KMS-11 (cell line): Measurements from ENCODE around the gene CERS6.

Source experiments
- H2AFZ ChIP-seq: fragments of 200-600 bp; sonication (generic); 2 replicates; pipeline ENCODE4 v1.6.1; 2016; ENCODE audit warnings: antibody characterized with exemption, mixed run types, low read depth
- H3K27ac ChIP-seq: fragments of 200-600 bp; sonication (generic); 2 replicates; pipeline ENCODE4 v1.6.1; 2016; ENCODE audit warnings: mild to moderate bottlenecking, mixed run types
- H3K27me3 ChIP-seq: fragments of 200-600 bp; sonication (generic); 2 replicates; pipeline ENCODE4 v1.6.1; 2017; ENCODE audit warnings: mild to moderate bottlenecking, low read depth, mixed run types, moderate library complexity; ENCODE audit not compliant: insufficient read depth
- H3K36me3 ChIP-seq: fragments of 200-600 bp; sonication (generic); 2 replicates; pipeline ENCODE4 v1.6.1; 2017; ENCODE audit warnings: mild to moderate bottlenecking, mixed run types; ENCODE audit not compliant: insufficient read depth
- H3K4me1 ChIP-seq: fragments of 200-600 bp; sonication (generic); 2 replicates; pipeline ENCODE4 v1.6.1; 2016; ENCODE audit warnings: mild to moderate bottlenecking, low read depth, mixed run types; ENCODE audit not compliant: poor library complexity, severe bottlenecking
- H3K4me2 ChIP-seq: fragments of 200-600 bp; sonication (generic); 2 replicates; pipeline ENCODE4 v1.7.0; 2016; ENCODE audit warnings: mild to moderate bottlenecking, mixed run types
- H3K4me3 ChIP-seq: fragments of 200-600 bp; sonication (generic); IDR thresholded peaks from 2 replicates; pipeline ENCODE4 v1.6.1; 2017; ENCODE audit warnings: low read depth, low read length, mixed read lengths; ENCODE audit not compliant: insufficient read depth
- H3K79me2 ChIP-seq: fragments of 200-600 bp; sonication (generic); 2 replicates; pipeline ENCODE4 v1.6.1; 2016; ENCODE audit warnings: low read depth, mixed run types; ENCODE audit not compliant: insufficient read depth
- H3K9ac ChIP-seq: fragments of 200-600 bp; sonication (generic); 2 replicates; pipeline ENCODE4 v1.6.1; 2016; ENCODE audit warnings: mild to moderate bottlenecking, mixed run types
- H4K20me1 ChIP-seq: fragments of 200-600 bp; sonication (generic); 2 replicates; pipeline ENCODE4 v1.6.1; 2016; ENCODE audit warnings: mild to moderate bottlenecking, mixed run types; ENCODE audit not compliant: insufficient read depth
- TF ChIP-seq, protein P1 (sequence below): fragments of 200-600 bp; sonication (generic); conservative IDR thresholded peaks from 2 replicates; pipeline ENCODE4 v1.6.1; 2017; ENCODE audit warnings: low read depth, mild to moderate bottlenecking, antibody characterized with exemption, low read length, moderate library complexity, mixed read lengths

The CERS6 gene

DNA sequence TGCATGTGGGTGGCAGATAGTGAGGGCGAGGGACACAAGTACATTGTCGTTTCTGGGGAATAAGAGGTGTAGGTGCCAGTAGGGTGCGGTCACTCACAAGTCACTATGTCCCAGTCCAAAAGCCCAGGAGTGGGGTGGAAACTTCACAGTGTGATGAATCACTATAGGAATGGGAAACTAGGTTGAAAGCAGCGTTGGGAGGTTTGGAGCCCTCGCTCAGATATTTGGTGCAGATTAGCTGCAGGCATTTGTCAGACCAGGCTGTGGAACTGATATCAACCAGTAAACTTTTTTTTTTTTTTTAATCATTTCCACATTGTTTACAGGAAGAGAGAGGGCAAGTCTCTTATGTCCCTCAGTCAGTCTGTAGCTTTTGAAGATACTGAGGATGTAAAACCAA lies 121.8 kb downstream of the CERS6 start:
- H3K36me3 ChIP-seq = no peaks in the 10 kb centered on the region
- no peak overlapping the region for H3K27ac ChIP-seq
- no peaks in the 10 kb centered on the region for H3K27me3 ChIP-seq
- no peaks in the 10 kb centered on the region for H3K79me2 ChIP-seq
- H3K9ac ChIP-seq = no peak overlapping the region
- no peaks in the 10 kb centered on the region for H4K20me1 ChIP-seq
- no peak overlapping the region for H3K4me2 ChIP-seq
- no peak overlapping the region for H2AFZ ChIP-seq
- peaks cover 23% of the 10 kb centered on the region for H3K4me1 ChIP-seq
- TF ChIP-seq, protein P1, sequence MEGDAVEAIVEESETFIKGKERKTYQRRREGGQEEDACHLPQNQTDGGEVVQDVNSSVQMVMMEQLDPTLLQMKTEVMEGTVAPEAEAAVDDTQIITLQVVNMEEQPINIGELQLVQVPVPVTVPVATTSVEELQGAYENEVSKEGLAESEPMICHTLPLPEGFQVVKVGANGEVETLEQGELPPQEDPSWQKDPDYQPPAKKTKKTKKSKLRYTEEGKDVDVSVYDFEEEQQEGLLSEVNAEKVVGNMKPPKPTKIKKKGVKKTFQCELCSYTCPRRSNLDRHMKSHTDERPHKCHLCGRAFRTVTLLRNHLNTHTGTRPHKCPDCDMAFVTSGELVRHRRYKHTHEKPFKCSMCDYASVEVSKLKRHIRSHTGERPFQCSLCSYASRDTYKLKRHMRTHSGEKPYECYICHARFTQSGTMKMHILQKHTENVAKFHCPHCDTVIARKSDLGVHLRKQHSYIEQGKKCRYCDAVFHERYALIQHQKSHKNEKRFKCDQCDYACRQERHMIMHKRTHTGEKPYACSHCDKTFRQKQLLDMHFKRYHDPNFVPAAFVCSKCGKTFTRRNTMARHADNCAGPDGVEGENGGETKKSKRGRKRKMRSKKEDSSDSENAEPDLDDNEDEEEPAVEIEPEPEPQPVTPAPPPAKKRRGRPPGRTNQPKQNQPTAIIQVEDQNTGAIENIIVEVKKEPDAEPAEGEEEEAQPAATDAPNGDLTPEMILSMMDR = no peak
- no peak overlapping the region for H3K4me3 ChIP-seq

DNA sequence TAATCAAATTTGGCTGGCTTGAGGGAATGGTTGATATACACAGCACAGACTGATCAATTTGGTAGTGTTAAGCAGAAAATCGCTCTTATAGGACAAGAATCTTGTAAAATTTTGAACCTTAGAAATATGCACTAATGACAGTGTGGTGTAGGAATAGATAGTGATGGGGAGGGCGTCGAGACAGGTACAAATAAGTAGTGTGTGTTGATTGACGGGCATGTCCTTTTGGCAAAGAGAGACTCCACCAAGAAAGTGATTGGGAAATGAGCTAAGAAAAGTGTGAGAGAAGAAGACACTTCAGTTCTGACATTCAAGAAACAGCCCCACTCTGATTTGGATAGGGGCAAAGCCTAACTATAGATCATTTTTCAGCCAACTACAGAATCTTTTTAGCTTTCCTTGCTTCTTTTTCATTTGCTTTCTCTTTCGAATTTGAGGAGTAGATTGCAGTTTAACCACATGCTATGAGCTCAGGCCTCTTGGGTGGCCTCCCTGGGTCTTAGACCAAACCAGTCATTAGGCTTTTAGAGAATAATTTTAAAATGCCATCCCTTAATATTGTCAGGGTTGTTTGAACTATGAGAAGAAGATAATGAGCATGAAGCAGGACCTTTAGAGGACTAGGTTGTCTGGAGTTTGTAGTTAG lies 127.1 kb downstream of the CERS6 start:
- peaks cover 21% of the 10 kb centered on the region for H3K4me1 ChIP-seq
- H3K4me2 ChIP-seq = peak overlapping the region; percentile 41; the same call in 1 of the 2 replicates
- H4K20me1 ChIP-seq = no peaks in the 10 kb centered on the region
- H3K27me3 ChIP-seq = no peaks in the 10 kb centered on the region
- H3K27ac ChIP-seq = no peak overlapping the region
- H3K36me3 ChIP-seq = no peaks in the 10 kb centered on the region
- no peak overlapping the region for H2AFZ ChIP-seq
- TF ChIP-seq, protein P1 = no peak
- no peak overlapping the region for H3K9ac ChIP-seq
- H3K79me2 ChIP-seq = no peaks in the 10 kb centered on the region
- no peak overlapping the region for H3K4me3 ChIP-seq

DNA sequence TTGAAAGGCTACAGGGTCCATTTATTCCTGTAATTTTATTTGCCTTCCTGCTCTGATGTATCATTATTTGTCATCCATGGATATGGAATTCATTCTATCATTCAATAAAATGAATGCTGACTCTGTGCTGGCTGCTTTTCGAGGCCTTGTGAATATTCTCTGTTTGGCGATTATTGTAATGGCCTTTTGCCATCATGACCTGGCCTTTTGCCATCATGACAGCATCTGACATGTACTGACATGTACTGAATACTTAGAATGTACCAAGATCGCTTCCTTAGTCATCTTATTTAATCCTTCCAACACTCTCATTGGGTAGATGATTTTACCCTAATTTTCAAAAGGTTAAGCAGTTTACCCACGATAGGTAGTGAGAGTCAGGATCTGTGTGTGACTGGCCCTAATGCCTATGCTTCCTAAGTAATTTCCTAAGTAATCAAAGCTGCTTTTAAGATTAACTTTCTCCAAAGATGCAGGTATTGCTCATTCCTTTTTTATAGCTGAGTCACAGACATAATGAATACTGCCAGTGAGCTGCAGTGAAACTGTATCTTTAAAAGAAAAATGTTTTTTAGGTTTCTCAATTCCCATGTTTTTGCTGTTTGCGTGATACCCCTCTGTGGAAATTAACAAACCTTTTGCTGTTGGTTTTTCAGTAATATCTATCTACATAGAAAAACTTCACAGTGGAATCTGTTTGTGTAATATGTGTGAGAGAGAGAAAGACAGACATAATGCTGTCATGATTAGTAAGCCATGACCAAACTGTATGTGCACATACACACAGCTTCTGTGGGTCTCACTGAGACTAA lies 127.8 kb downstream of the CERS6 start:
- no peaks in the 10 kb centered on the region for H3K36me3 ChIP-seq
- H3K4me3 ChIP-seq = no peak overlapping the region
- no peak overlapping the region for H3K9ac ChIP-seq
- no peaks in the 10 kb centered on the region for H3K27me3 ChIP-seq
- H4K20me1 ChIP-seq = no peaks in the 10 kb centered on the region
- no peak overlapping the region for H3K27ac ChIP-seq
- H2AFZ ChIP-seq = no peak overlapping the region
- peak overlapping the region; percentile 41; the same call in 1 of the 2 replicates for H3K4me2 ChIP-seq
- H3K4me1 ChIP-seq = peaks cover 21% of the 10 kb centered on the region
- no peaks in the 10 kb centered on the region for H3K79me2 ChIP-seq
- TF ChIP-seq, protein P1 = no peak

DNA sequence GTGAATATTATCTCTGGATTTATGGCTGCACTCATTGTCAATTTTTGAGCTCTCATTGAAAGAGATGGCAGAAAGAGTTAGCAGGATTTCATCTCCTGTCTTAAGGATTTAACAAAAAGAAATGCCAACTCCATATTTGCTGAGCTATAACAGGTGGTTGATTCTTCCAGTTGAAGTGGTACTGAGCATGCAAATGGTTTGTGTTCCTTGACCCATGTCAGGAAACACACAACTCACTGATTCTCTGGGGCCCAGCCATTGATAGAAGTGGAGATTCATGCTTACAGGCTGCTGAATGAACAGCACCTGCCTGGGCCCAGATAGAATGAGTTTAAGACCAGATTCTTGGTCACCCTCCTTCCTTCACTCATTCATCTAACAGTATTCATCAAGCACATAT lies 128.8 kb downstream of the CERS6 start:
- Histone ChIP-seq H3K4me3 (no peak overlapping the region), H3K4me2 (no peak overlapping the region), H4K20me1 (no peaks in the 10 kb centered on the region), H2AFZ (no peak overlapping the region), H3K4me1 (peaks cover 21% of the 10 kb centered on the region), H3K27me3 (no peaks in the 10 kb centered on the region), H3K79me2 (no peaks in the 10 kb centered on the region), H3K36me3 (no peaks in the 10 kb centered on the region), H3K9ac (no peak overlapping the region), H3K27ac (no peak overlapping the region)
- TF ChIP-seq, protein P1 = no peak
